Endothelial cell of umbilical vein (primary cell): ENCODE measurements around the gene SCAMP4. TPM values are rescaled to one million over a fixed set of nuclear protein-coding genes. Genes with fewer than 3 reads are reported as not detected.
A peak's percentile ranks its signal among the peaks of the same experiment; 100 is the strongest.

Experiments
- BruUV-seq: library from RNA; stranded (reverse); fragments of 400-500 nt; replicated peaks from 2 replicates; lab custom pipeline; 2021; lab: Mats Ljungman, UMichigan
- CTCF ChIA-PET: fragments of 300-600, 350-600 bp; sonication (Branson Sonifier 250); formaldehyde crosslinking; loops from one replicate; lab custom pipeline; 2021; ENCODE audit warnings: antibody characterized with exemption, inconsistent platforms; lab: Charles Lee
- POLR2A ChIA-PET: fragments of 300-600, 350-600 bp; sonication (Branson Sonifier 250); formaldehyde crosslinking; loops from one replicate; lab custom pipeline; 2021; ENCODE audit warnings: antibody characterized with exemption, inconsistent platforms; lab: Charles Lee
- DNase-seq: peaks from one replicate; pipeline ENCODE4 v3.0.0-alpha.2; 2011; ENCODE audit warnings: low read depth, low spot score
- FAIRE-seq: peaks from 2 replicates; lab custom pipeline; 2011; peaks lifted over from hg19 to GRCh38; lab: Jason Lieb, UNC
- H2AFZ ChIP-seq: 2 replicates; pipeline ENCODE4 v1.6.0; 2012; ENCODE audit warnings: low read depth, low read length, control low read depth, inconsistent platforms
- H3K27ac ChIP-seq: 2 replicates; pipeline ENCODE4 v1.5.1; 2011; ENCODE audit warnings: low read depth, mild to moderate bottlenecking, control low read depth, low read length, moderate library complexity; ENCODE audit not compliant: insufficient read depth
- H3K27me3 ChIP-seq, 2 experiments: 2 replicates each; pipeline versions ENCODE4 v1.6.0 to v1.6.1; 2011; ENCODE audit warnings: low read length in 2 of 2, mixed read lengths in 1 of 2; ENCODE audit not compliant: control insufficient read depth in 2 of 2, insufficient read depth in 2 of 2
- H3K36me3 ChIP-seq, 2 experiments: 2 replicates in 1 of 2; 3 replicates in 1 of 2; pipeline ENCODE4 v1.5.1; 2011; ENCODE audit warnings: low read length in 2 of 2, mild to moderate bottlenecking in 1 of 2, moderate library complexity in 1 of 2; ENCODE audit not compliant: control insufficient read depth in 2 of 2, insufficient read depth in 2 of 2; ENCODE audit errors: extremely low read depth in 1 of 2
- H3K4me1 ChIP-seq: 3 replicates; pipeline ENCODE4 v1.5.1; 2011; ENCODE audit warnings: mild to moderate bottlenecking, low read length; ENCODE audit not compliant: control insufficient read depth, insufficient read depth; ENCODE audit errors: extremely low read depth
- H3K4me2 ChIP-seq: 2 replicates; pipeline ENCODE4 v1.6.1; 2011; ENCODE audit warnings: low read length, control low read depth, mixed read lengths; ENCODE audit not compliant: insufficient read depth
- H3K4me3 ChIP-seq, 3 experiments: fragments of 200-600 bp in 1 of 3; sonication (generic), shearing (Covaris generic) in 1 of 3; replicated peaks in 1 of 3; 2 replicates each; pipeline ENCODE4 v1.5.1; 2011 to 2016; ENCODE audit warnings: control low read depth in 3 of 3, low read length in 3 of 3, mild to moderate bottlenecking in 2 of 3, inconsistent platforms in 1 of 3, low read depth in 1 of 3, moderate library complexity in 1 of 3; ENCODE audit not compliant: insufficient read depth in 1 of 3
- H3K79me2 ChIP-seq: 2 replicates; pipeline ENCODE4 v1.6.0; 2012; ENCODE audit warnings: low read length, inconsistent platforms; ENCODE audit not compliant: control insufficient read depth, insufficient read depth
- H3K9ac ChIP-seq: replicated peaks from 2 replicates; pipeline ENCODE3; 2011; ENCODE audit warnings: low read length, control low read depth; ENCODE audit not compliant: insufficient read depth; ENCODE audit errors: extremely low read depth
- H3K9me1 ChIP-seq: replicated peaks from 3 replicates; pipeline ENCODE4 v1.6.0; 2011; ENCODE audit warnings: mild to moderate bottlenecking, low read length; ENCODE audit not compliant: control insufficient read depth, insufficient read depth; ENCODE audit errors: extremely low read depth
- H3K9me3 ChIP-seq: replicated peaks from 2 replicates; pipeline ENCODE4 v1.5.1; 2012; ENCODE audit warnings: low read length, inconsistent platforms; ENCODE audit not compliant: control insufficient read depth, insufficient read depth
- H4K20me1 ChIP-seq: replicated peaks from 2 replicates; pipeline ENCODE3; 2011; ENCODE audit warnings: mild to moderate bottlenecking, low read length; ENCODE audit not compliant: control insufficient read depth, insufficient read depth; ENCODE audit errors: extremely low read depth
- CTCF ChIP-seq, 2 donors: IDR thresholded peaks; 1 replicate in 1 of 2; 2 replicates in 1 of 2; pipeline ENCODE4 v1.5.1; 2011; ENCODE audit warnings: low read length in 2 of 2, mild to moderate bottlenecking in 2 of 2, moderate library complexity in 2 of 2, control low read depth in 1 of 2, inconsistent platforms in 1 of 2, low read depth in 1 of 2; ENCODE audit not compliant: insufficient read depth in 1 of 2; ENCODE audit errors: extremely low read depth in 1 of 2
- EZH2 ChIP-seq: IDR thresholded peaks from 2 replicates; pipeline ENCODE4 v1.6.1; 2012; ENCODE audit warnings: borderline replicate concordance, low read depth, mild to moderate bottlenecking, moderate library complexity, low read length, inconsistent platforms; ENCODE audit not compliant: severe bottlenecking
- FOS ChIP-seq: IDR thresholded peaks from 2 replicates; pipeline ENCODE4 v1.6.1; 2011; ENCODE audit warnings: mild to moderate bottlenecking, low read length, moderate library complexity, borderline replicate concordance; ENCODE audit not compliant: insufficient read depth
- GATA2 ChIP-seq: IDR thresholded peaks from 2 replicates; pipeline ENCODE4 v1.7.0; 2011; ENCODE audit warnings: low read depth, mild to moderate bottlenecking, moderate library complexity, mixed read lengths, low read length; ENCODE audit not compliant: insufficient read length, insufficient read depth
- JUN ChIP-seq: IDR thresholded peaks from 2 replicates; pipeline ENCODE4 v1.6.1; 2011; ENCODE audit warnings: borderline replicate concordance, low read depth; ENCODE audit not compliant: insufficient read length, insufficient read depth
- MAX ChIP-seq: IDR thresholded peaks from 2 replicates; pipeline ENCODE4 v1.6.1; 2011; ENCODE audit not compliant: insufficient read depth, insufficient read length
- MYC ChIP-seq: IDR thresholded peaks from one replicate; pipeline ENCODE4 v1.6.1; 2011; ENCODE audit warnings: mild to moderate bottlenecking, low read depth, low read length
- POLR2A ChIP-seq: IDR thresholded peaks from 2 replicates; pipeline ENCODE4 v1.6.1; 2012; ENCODE audit warnings: low read depth, mild to moderate bottlenecking, control low read depth, low read length
- POLR2AphosphoS5 ChIP-seq: IDR thresholded peaks from 2 replicates; pipeline ENCODE4 v1.6.1; 2012; ENCODE audit warnings: low read depth, mild to moderate bottlenecking, control low read depth, low read length, moderate library complexity; ENCODE audit not compliant: insufficient read depth
- dilution Hi-C: fragments of 300-500 bp; cut with MboI; formaldehyde crosslinking; loops from one replicate; pipeline ENCODE4 v1.15.0; 2019; ENCODE audit warnings: low sequenced_read_pairs; ENCODE audit not compliant: extremely low pct_ligation_motif_present
- intact Hi-C: fragments of 100-400 bp; cut with micrococcal nuclease; formaldehyde crosslinking; loops from one replicate; pipeline ENCODE4 v1.10.0; 2022
- polyA plus RNA-seq, 4 experiments: library from polyadenylated mRNA; depleted of rRNA in 3 of 4; stranded (reverse) in 3 of 4; unstranded in 1 of 4; fragments of >200 nt; gene quantifications; 2 replicates each; pipeline versions ENCODE4 v1.2.1 to v1.2.3, GENCODE V29; 2011 to 2012; ENCODE audit warnings: missing spikeins in 1 of 4
- total RNA-seq: library from RNA; stranded (reverse); gene quantifications from 2 replicates; pipeline ENCODE4 v1.2.3, GENCODE V29; 2021

SCAMP4 gene
- total and polyA plus RNA-seq, 2 donors (not counting 3 experiments of a cell fraction or from before 2014, with no cell fraction given): 24.4 to 68.2 TPM

- TF ChIP-seq CTCF (IDR thresholded peaks at IDR 0.05; ENCODE audit: extremely low read depth in 1 of 2, insufficient read depth in 1 of 2, low read depth in 1 of 2, low read length in 2 of 2) (no peak), POLR2A (no peak), POLR2AphosphoS5 (no peak), MAX (no peak), MYC (no peak), FOS (no peak), JUN (no peak), EZH2 (no peak), GATA2 (no peak)
- intact Hi-C loops: no loop called here
- peak; percentile 43 for FAIRE-seq
Observed at GRCh38 chr19:1882089-1882785, 23.0 kb upstream of the SCAMP4 start.

More at GRCh38 chr19:1882089-1882785, 23.0 kb upstream of the SCAMP4 start:
- no TSS peak for BruUV-seq
- H3K79me2 ChIP-seq: peaks cover 38% of the 10 kb centered on the region
- H3K27ac ChIP-seq: peak overlapping the region; percentile 63
- H3K4me2 ChIP-seq: no peak overlapping the region
- H3K4me3 ChIP-seq: no peak overlapping the region
- dilution Hi-C loops: no loop called here
- CTCF ChIA-PET: interaction anchor here (0.8 kb wide), 2 partner anchors 16 to 18 kb away, joined by 3 read pairs; no protein-coding TSS in a partner anchor
- peaks cover 0 to 1% of the 10 kb centered on the region in 2 experiments for H3K36me3 ChIP-seq
- no peak overlapping the region for H2AFZ ChIP-seq
- H3K9me3 ChIP-seq: no peaks in the 10 kb centered on the region
- H3K9ac ChIP-seq: peak overlapping the region; percentile 28
- POLR2A ChIA-PET: no interaction called here
- DNase-seq: peak; percentile 49
- H3K9me1 ChIP-seq: no peaks in the 10 kb centered on the region
- no peaks in the 10 kb centered on the region for H3K27me3 ChIP-seq
- H3K4me1 ChIP-seq: peaks cover 27% of the 10 kb centered on the region
- no peaks in the 10 kb centered on the region for H4K20me1 ChIP-seq
